HG02840 (cell line): Measurements from ENCODE around the gene NSD1.

ENCODE experiments used
- ATAC-seq: cut with Tn5 transposase; IDR thresholded peaks from one replicate; pipeline ENCODE4 v1.9.1; 2021; ENCODE audit warnings: mild to moderate bottlenecking, moderate library complexity, moderate number of reproducible peaks; ENCODE audit not compliant: unreplicated experiment, low FRiP score

Gene NSD1

GRCh38 chr5:177269232-177269895, 135.8 kb downstream of the NSD1 start:
- ATAC-seq = no peak

- no peak for ATAC-seq
Observed at GRCh38 chr5:177269976-177270375, 136.4 kb downstream of the NSD1 start.

DNA sequence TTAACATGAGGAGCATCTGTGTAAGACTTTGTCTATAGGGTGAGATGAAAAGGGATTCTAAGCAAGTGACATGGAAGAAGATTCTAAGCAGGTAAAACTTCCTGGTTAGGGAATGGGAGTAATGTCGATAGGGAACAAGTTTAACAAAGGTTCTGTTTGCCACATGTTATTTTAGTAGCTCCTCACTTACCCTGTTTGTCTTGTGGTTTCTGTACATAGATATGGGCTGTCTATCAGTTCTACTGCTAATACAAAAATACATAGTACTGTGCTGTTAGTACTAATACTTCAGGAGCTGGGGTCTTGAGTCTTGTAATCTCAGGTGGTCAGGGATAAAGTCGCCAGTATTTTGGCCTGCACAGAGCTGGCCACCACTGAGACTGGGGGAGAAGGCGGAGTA, 137.1 kb downstream of the NSD1 start:
- ATAC-seq = no peak

- no peak for ATAC-seq
Observed at GRCh38 chr5:177271113-177271512, 137.5 kb downstream of the NSD1 start.

GRCh38 chr5:177275883-177276282, 142.3 kb downstream of the NSD1 start:
- no peak for ATAC-seq

DNA sequence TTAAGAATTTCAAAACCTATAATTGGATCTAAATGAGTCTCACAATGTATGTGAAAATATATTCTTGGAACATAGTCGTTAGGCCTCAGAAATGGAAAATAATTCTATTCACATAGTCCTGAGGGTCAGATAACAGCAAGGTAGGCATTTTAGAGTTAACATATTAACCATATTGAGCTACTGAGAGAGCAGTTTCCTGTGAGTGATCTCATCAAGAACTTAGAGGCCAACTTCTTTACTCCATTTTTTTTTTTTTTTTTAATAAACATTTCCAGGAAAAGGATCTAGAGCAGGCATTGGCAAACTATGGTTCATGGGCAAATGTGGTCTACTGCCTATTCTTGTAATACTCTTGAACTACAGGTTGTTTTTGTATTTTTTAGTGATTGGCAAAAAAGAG, 143.3 kb downstream of the NSD1 start:
- ATAC-seq = no peak

- no peak for ATAC-seq
Observed at GRCh38 chr5:177288191-177288590, 154.6 kb downstream of the NSD1 start.

DNA sequence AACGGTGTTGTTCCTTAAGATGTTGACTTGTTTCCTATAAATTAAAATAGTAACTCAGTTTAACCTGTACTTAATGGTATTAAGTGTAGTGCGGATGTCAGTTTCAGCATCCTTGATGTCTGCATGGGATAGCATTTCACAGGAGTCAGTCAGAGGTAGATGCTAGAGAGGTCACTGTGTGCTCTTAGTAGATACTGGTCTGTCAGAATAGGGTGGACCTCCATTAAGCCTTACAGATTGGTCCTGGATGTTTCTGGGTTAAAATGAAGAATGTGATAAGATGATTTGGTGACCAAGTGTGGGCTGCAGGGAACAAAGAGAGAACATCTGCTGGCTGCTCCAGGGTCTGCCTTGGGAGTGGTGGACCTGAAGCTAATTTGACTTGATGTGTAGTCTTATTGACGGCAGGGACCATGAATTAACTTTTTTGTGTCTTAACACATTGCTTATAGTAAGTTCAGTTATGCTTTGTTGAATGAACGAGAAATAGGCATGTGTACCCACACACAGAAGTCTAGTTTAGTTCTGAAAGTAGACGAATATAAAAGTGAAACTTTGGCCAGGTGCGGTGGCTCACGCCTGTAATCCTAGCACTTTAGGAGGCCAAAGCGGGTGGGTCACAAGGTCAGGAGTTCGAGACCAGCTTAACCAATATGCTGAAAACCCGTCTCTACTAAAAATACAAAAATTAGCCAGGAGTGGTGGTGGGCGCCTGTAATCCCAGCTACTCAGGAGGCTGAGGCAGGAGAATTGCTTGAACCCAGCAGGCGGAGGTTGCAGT, 157.4 kb downstream of the NSD1 start:
- ATAC-seq = no peak

- ATAC-seq = no peak
Observed at GRCh38 chr5:177291735-177292134, 158.2 kb downstream of the NSD1 start.

DNA sequence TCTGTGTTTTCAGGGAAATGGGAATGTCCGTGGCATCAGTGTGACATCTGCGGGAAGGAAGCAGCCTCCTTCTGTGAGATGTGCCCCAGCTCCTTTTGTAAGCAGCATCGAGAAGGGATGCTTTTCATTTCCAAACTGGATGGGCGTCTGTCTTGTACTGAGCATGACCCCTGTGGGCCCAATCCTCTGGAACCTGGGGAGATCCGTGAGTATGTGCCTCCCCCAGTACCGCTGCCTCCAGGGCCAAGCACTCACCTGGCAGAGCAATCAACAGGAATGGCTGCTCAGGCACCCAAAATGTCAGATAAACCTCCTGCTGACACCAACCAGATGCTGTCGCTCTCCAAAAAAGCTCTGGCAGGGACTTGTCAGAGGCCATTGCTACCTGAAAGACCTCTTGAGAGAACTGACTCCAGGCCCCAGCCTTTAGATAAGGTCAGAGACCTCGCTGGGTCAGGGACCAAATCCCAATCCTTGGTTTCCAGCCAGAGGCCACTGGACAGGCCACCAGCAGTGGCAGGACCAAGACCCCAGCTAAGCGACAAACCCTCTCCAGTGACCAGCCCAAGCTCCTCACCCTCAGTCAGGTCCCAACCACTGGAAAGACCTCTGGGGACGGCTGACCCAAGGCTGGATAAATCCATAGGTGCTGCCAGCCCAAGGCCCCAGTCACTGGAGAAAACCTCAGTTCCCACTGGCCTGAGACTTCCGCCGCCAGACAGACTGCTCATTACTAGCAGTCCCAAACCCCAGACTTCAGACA, 160.4 kb downstream of the NSD1 start:
- no peak for ATAC-seq

DNA sequence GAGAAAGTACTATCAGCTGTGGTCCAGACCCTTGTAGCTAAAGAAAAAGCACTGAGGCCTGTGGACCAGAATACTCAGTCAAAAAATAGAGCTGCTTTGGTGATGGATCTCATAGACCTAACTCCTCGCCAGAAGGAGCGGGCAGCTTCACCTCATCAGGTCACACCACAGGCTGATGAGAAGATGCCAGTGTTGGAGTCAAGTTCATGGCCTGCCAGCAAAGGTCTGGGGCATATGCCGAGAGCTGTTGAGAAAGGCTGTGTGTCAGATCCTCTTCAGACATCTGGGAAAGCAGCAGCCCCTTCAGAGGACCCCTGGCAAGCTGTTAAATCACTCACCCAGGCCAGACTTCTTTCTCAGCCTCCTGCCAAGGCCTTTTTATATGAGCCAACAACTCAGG, 161.1 kb downstream of the NSD1 start:
- no peak for ATAC-seq

- no peak for ATAC-seq
Observed at GRCh38 chr5:177295924-177296323, 162.4 kb downstream of the NSD1 start.

GRCh38 chr5:177296581-177296980, 163.0 kb downstream of the NSD1 start:
- no peak for ATAC-seq

GRCh38 chr5:177297922-177298321, 164.3 kb downstream of the NSD1 start:
- ATAC-seq = no peak

DNA sequence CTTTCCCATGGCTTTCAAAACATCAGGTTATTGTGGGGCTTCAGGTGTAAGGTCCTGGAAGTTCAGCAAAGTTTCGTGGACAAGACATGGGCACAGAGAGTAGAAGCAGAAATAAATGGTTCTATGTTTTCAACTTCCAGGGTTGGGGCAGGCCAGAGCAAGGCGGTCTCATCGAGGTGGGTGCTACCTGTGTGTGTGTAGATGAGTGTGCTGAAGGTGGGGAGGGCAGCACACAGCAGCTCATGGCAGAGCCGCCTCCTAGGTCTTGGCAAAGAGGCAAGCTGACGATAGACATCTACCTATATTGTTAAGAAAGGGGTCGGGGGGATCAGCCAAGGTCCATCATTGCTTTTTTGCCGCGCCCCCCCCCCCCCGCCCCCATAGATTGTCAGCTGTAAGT, 166.1 kb downstream of the NSD1 start:
- ATAC-seq = no peak

DNA sequence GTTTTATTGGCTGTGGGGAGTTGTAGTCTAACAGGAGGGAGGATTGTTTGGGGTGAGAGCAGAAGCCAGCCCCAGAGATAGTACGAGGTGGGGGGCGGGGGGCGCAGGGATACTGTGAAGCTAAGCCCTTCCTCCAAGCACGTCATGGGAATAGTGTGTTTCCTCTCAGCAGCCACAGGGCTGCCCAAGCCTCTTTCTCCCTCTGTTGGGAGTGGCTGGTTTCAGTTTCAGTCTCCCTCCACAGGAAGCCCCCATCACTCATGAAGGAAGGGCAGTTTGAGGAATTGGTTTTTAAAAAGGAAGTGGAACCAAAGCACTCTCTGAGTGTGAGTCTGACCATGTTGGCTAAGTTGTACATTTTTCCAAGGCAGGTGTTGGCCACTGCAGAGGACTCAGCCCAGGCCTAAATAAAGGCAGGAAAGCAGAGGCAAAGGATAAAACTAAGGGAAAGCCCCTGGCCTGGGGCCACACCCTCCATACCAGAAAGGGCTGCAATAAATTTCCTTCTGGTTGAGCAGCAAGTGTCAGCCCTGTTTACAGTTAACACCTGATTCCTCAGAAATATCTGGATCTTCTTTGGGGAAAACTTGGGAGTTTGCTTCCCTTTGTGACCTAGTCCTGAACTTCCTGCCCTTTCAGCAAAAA, 166.8 kb downstream of the NSD1 start:
- ATAC-seq = peak; percentile 37

DNA sequence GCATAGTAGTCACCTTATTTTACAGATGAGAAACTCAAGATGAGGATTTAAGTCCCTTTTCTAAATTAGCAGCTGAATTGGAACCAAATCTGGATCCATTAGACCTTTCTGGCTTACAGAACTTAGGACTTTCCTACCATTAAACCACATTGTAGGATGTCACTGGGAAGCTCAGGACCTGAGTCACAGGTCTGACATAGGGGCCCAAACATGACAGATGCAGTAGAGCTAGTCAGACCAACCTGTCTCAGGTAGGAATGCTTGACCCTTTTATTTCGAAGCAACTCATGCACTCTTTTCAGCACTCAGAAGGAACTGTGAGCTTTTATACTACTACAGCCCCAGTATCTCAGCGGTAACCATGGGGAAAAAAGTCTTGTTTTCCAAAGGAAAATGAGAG, 167.4 kb downstream of the NSD1 start:
- ATAC-seq = no peak

DNA sequence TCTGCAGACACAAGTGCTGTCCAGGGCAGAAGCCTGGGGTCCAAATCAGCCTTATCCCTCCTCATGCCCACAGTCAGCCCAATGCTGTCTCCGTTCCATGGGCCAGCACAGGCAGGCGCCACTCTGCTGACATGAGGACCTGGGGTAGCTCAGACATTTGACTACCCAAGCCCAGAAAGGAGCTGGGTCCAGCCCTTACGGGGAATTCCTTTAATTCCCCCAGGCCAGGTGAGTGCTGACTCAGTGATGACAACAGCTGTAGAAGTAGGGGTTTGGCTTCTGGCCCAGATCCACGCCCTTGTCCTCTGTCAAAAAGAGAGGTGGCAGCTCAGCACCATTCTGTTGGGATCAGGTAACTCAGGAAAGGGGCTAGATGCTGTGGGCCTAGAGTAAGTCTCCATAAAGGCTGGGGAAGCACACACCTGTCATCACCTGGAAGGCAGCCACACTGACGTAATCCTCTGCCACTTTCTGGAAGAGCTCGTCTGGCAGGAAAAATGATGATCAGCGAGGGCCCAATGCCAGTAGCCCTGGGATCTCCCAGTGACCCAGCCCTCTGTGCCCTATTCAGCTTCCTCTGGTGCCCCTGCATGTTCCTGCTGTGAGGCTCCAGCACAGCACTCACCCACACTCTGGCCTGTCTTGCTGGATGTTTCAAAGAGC, 168.1 kb downstream of the NSD1 start:
- ATAC-seq = no peak

GRCh38 chr5:177302354-177303110, 169.0 kb downstream of the NSD1 start:
- no peak for ATAC-seq
